H9 (cell line): Measurements from ENCODE around the gene LSM2. TPM values are rescaled to one million over a fixed set of nuclear protein-coding genes. Genes with fewer than 3 reads are reported as not detected.

Source experiments
- DNase-seq: peaks from one replicate; pipeline ENCODE4 v3.0.0-alpha.2; 2017
- H2AFZ ChIP-seq: one replicate; pipeline ENCODE4 v1.6.1; 2013; ENCODE audit warnings: mild to moderate bottlenecking, low read length, control low read depth, moderate library complexity
- H2AK5ac ChIP-seq: 2 replicates; pipeline ENCODE4 v1.6.1; 2013; ENCODE audit warnings: low read length, control low read depth, mixed read lengths; ENCODE audit not compliant: insufficient read length
- H2BK120ac ChIP-seq: one replicate; pipeline ENCODE4 v1.6.1; 2013; ENCODE audit warnings: low read depth, mild to moderate bottlenecking, low read length, control low read depth, inconsistent platforms; ENCODE audit not compliant: poor library complexity, severe bottlenecking
- H2BK12ac ChIP-seq: 2 replicates; pipeline ENCODE4 v1.6.1; 2013; ENCODE audit warnings: low read length, control low read depth, mixed read lengths, low read depth; ENCODE audit not compliant: insufficient read length
- H2BK15ac ChIP-seq: 2 replicates; pipeline ENCODE4 v1.6.1; 2013; ENCODE audit warnings: low read depth, low read length, control low read depth
- H2BK20ac ChIP-seq: one replicate; pipeline ENCODE4 v1.6.1; 2013; ENCODE audit warnings: low read depth, mild to moderate bottlenecking, low read length, control low read depth, inconsistent platforms; ENCODE audit not compliant: poor library complexity, severe bottlenecking
- H2BK5ac ChIP-seq: 2 replicates; pipeline ENCODE4 v1.6.1; 2013; ENCODE audit warnings: low read length, control low read depth, mixed read lengths; ENCODE audit not compliant: insufficient read length
- H3K14ac ChIP-seq: 2 replicates; pipeline ENCODE4 v1.6.1; 2013; ENCODE audit warnings: low read length, control low read depth; ENCODE audit not compliant: insufficient read depth
- H3K18ac ChIP-seq: 2 replicates; pipeline ENCODE4 v1.6.1; 2013; ENCODE audit warnings: low read depth, mild to moderate bottlenecking, mixed read lengths, low read length, control low read depth; ENCODE audit not compliant: insufficient read length
- H3K23ac ChIP-seq: 2 replicates; pipeline ENCODE4 v1.6.1; 2013; ENCODE audit warnings: low read length, control low read depth, mixed read lengths, low read depth; ENCODE audit not compliant: insufficient read length
- H3K23me2 ChIP-seq: 2 replicates; pipeline ENCODE4 v1.6.1; 2013; ENCODE audit warnings: low read depth, mild to moderate bottlenecking, mixed read lengths, low read length, control low read depth; ENCODE audit not compliant: insufficient read length, poor library complexity, severe bottlenecking
- H3K27ac ChIP-seq: 2 replicates; pipeline ENCODE4 v1.5.1; 2013; ENCODE audit warnings: low read length, control low read depth, mixed read lengths, low read depth; ENCODE audit not compliant: insufficient read length
- H3K27me3 ChIP-seq: 2 replicates; pipeline ENCODE4 v1.6.1; 2013; ENCODE audit warnings: low read length, control low read depth, inconsistent platforms; ENCODE audit not compliant: insufficient read depth
- H3K4ac ChIP-seq: 2 replicates; pipeline ENCODE4 v1.6.1; 2013; ENCODE audit warnings: low read depth, mild to moderate bottlenecking, control low read depth, inconsistent platforms, low read length, moderate library complexity
- H3K4me1 ChIP-seq: 2 replicates; pipeline ENCODE4 v1.6.1; 2013; ENCODE audit warnings: low read length, control low read depth, inconsistent platforms; ENCODE audit not compliant: insufficient read depth
- H3K4me2 ChIP-seq: 2 replicates; pipeline ENCODE4 v1.6.1; 2013; ENCODE audit warnings: low read length, control low read depth, mixed read lengths; ENCODE audit not compliant: insufficient read length, insufficient read depth
- H3K56ac ChIP-seq: 2 replicates; pipeline ENCODE4 v1.6.1; 2013; ENCODE audit warnings: low read depth, mild to moderate bottlenecking, mixed read lengths, low read length, control low read depth; ENCODE audit not compliant: insufficient read length
- H3K79me1 ChIP-seq: 2 replicates; pipeline ENCODE4 v1.6.1; 2013; ENCODE audit warnings: low read depth, mild to moderate bottlenecking, moderate library complexity, low read length, control low read depth, inconsistent platforms; ENCODE audit not compliant: insufficient read depth, poor library complexity, severe bottlenecking
- H3K79me2 ChIP-seq: 2 replicates; pipeline ENCODE4 v1.6.1; 2013; ENCODE audit warnings: low read length, control low read depth, inconsistent platforms; ENCODE audit not compliant: insufficient read depth
- H3K9ac ChIP-seq: 2 replicates; pipeline ENCODE4 v1.6.1; 2013; ENCODE audit warnings: low read length, control low read depth, mixed read lengths; ENCODE audit not compliant: insufficient read length; ENCODE audit errors: extremely low read depth
- H3K9me3 ChIP-seq: one replicate; pipeline ENCODE4 v1.6.1; 2013; ENCODE audit warnings: low read depth, low read length, inconsistent platforms; ENCODE audit not compliant: control insufficient read depth
- H3T11ph ChIP-seq: one replicate; pipeline ENCODE4 v1.6.1; 2013; ENCODE audit warnings: mild to moderate bottlenecking, low read length, control low read depth, inconsistent platforms
- H4K20me1 ChIP-seq: one replicate; pipeline ENCODE4 v1.6.1; 2013; ENCODE audit not compliant: control insufficient read depth, insufficient read length, insufficient read depth
- H4K5ac ChIP-seq: 2 replicates; pipeline ENCODE4 v1.6.1; 2013; ENCODE audit warnings: low read depth, mild to moderate bottlenecking, mixed read lengths, low read length, control low read depth; ENCODE audit not compliant: insufficient read length
- H4K8ac ChIP-seq: replicated peaks from 2 replicates; pipeline ENCODE4 v1.6.1; 2013; ENCODE audit warnings: low read length, control low read depth, mixed read lengths, low read depth; ENCODE audit not compliant: insufficient read length
- H4K91ac ChIP-seq: 2 replicates; pipeline ENCODE4 v1.6.1; 2013; ENCODE audit warnings: low read depth, mild to moderate bottlenecking, moderate library complexity, mixed read lengths, low read length, control low read depth; ENCODE audit not compliant: insufficient read length
- H3K27ac Mint-ChIP-seq, 3 experiments: 2 replicates in 2 of 3; 3 replicates in 1 of 3; pipeline ENCODE4 v1.8.0; 2020 to 2021; ENCODE audit warnings: mixed read lengths in 3 of 3, mild to moderate bottlenecking in 1 of 3, moderate library complexity in 1 of 3
- H3K27me3 Mint-ChIP-seq: 2 replicates; pipeline ENCODE4 v1.8.0; 2021; ENCODE audit warnings: low read depth, mild to moderate bottlenecking, moderate library complexity, mixed read lengths
- H3K36me3 Mint-ChIP-seq, 3 experiments: 2 replicates in 2 of 3; 3 replicates in 1 of 3; pipeline ENCODE4 v1.8.0; 2020 to 2021; ENCODE audit warnings: low read depth in 3 of 3, mixed read lengths in 3 of 3; ENCODE audit not compliant: insufficient read depth in 1 of 3
- H3K4me1 Mint-ChIP-seq, 2 experiments: 2 replicates each; pipeline ENCODE4 v1.8.0; 2020; ENCODE audit warnings: mixed read lengths in 2 of 2
- H3K4me3 Mint-ChIP-seq, 2 experiments: 2 replicates in 1 of 2; 3 replicates in 1 of 2; pipeline ENCODE4 v1.8.0; 2020 to 2021; ENCODE audit warnings: mild to moderate bottlenecking in 2 of 2, mixed read lengths in 2 of 2, moderate library complexity in 1 of 2
- H3K9me3 Mint-ChIP-seq, 2 experiments: 2 replicates in 1 of 2; 3 replicates in 1 of 2; pipeline ENCODE4 v1.8.0; 2020; ENCODE audit warnings: mild to moderate bottlenecking in 2 of 2, mixed read lengths in 2 of 2, moderate library complexity in 1 of 2
- CTCF ChIP-seq: fragments of 200-600 bp; sonication (generic); conservative IDR thresholded peaks from 3 replicates; pipeline ENCODE4 v1.8.0; 2021; ENCODE audit warnings: antibody characterized with exemption, mild to moderate bottlenecking
- whole genome bisulfite sequencing: extraction: QIAGEN DNeasy Blood & Tissue Kit; methylation state at CpG from one replicate; pipeline ENCODE4 v1.1.7; 2013; ENCODE audit warnings: missing lambda C conversion rate, low lambda C conversion rate, mixed read lengths; ENCODE audit not compliant: insufficient read length; ENCODE audit errors: extremely low coverage; 5-methylcytosine and 5-hydroxymethylcytosine counted together
- total RNA-seq: library from RNA; stranded (reverse); gene quantifications from 2 replicates; pipeline ENCODE4 v1.2.1, GENCODE V29; 2021

Gene LSM2
- total RNA-seq, 1 experiment from 2014 or later, result 123 TPM

GRCh38 chr6:31781244-31782125 lies 25.3 kb downstream of the LSM2 start:
- Histone ChIP-seq H2BK20ac (no peak overlapping the region), H4K91ac (no peak overlapping the region), H3K23ac (no peak overlapping the region), H3K4me1 (no peaks in the 10 kb centered on the region), H3K9me3 (no peaks in the 10 kb centered on the region), H3K79me1 (no peaks in the 10 kb centered on the region), H3T11ph (no peak overlapping the region), H3K79me2 (no peaks in the 10 kb centered on the region), H3K23me2 (no peaks in the 10 kb centered on the region), H3K27ac (no peak overlapping the region), H2BK15ac (no peak overlapping the region), H2BK12ac (no peak overlapping the region), H4K20me1 (no peaks in the 10 kb centered on the region), H3K27me3 (no peaks in the 10 kb centered on the region), H3K4me2 (no peak overlapping the region), H2AK5ac (no peak overlapping the region), H3K18ac (no peak overlapping the region), H3K14ac (no peak overlapping the region), H4K8ac (no peak overlapping the region), H2BK120ac (no peak overlapping the region), H3K56ac (no peak overlapping the region), H2BK5ac (no peak overlapping the region), H4K5ac (no peak overlapping the region), H2AFZ (no peak overlapping the region), H3K9ac (no peak overlapping the region), H3K4ac (no peak overlapping the region)
- no peak for TF ChIP-seq CTCF
- WGBS, result no CpG with 5 or more reads among the region's 23 CpGs
- Mint-ChIP-seq H3K27me3 (no peaks in the 10 kb centered on the region), H3K4me3 (no peak overlapping the region), H3K9me3 (no peaks in the 10 kb centered on the region), H3K4me1 (peaks cover 1 to 5% of the 10 kb centered on the region in 2 experiments; a peak in 1 of 4 replicates), H3K36me3 (peaks cover 46 to 81% (median 63%) of the 10 kb centered on the region in 3 experiments), H3K27ac (no peak overlapping the region)
- no peak for DNase-seq
